B cell (primary cell): ENCODE results near the gene CNST.

Source experiments
- CTCF ChIP-seq: fragments of 200-600 bp; IDR thresholded peaks from one replicate; pipeline ENCODE4 v1.8.0; 2022; ENCODE audit warnings: antibody characterized with exemption, mild to moderate bottlenecking
- EZH2 ChIP-seq: IDR thresholded peaks from 2 replicates; pipeline ENCODE4 v1.6.1; 2012; ENCODE audit warnings: borderline replicate concordance, low read depth, mild to moderate bottlenecking, moderate library complexity, low read length; ENCODE audit not compliant: insufficient read depth, poor library complexity, severe bottlenecking

- TF ChIP-seq EZH2 (no peak), CTCF (no peak)
These were observed 31.1 kb downstream of the CNST start for GRCh38 chr1:246597340-246597739.
